HG03460 (cell line): ENCODE results near the gene SPSB2.
A peak's percentile ranks its signal among the peaks of the same experiment; 100 is the strongest.
"Not testable (repeated sequence)": the region's sequence is repeated elsewhere in the genome, so short reads cannot be mapped to it uniquely, and the experiment has no call there.

Source experiments
- ATAC-seq: cut with Tn5 transposase; IDR thresholded peaks from one replicate; pipeline ENCODE4 v1.9.1; 2021; ENCODE audit not compliant: unreplicated experiment

SPSB2 gene

DNA sequence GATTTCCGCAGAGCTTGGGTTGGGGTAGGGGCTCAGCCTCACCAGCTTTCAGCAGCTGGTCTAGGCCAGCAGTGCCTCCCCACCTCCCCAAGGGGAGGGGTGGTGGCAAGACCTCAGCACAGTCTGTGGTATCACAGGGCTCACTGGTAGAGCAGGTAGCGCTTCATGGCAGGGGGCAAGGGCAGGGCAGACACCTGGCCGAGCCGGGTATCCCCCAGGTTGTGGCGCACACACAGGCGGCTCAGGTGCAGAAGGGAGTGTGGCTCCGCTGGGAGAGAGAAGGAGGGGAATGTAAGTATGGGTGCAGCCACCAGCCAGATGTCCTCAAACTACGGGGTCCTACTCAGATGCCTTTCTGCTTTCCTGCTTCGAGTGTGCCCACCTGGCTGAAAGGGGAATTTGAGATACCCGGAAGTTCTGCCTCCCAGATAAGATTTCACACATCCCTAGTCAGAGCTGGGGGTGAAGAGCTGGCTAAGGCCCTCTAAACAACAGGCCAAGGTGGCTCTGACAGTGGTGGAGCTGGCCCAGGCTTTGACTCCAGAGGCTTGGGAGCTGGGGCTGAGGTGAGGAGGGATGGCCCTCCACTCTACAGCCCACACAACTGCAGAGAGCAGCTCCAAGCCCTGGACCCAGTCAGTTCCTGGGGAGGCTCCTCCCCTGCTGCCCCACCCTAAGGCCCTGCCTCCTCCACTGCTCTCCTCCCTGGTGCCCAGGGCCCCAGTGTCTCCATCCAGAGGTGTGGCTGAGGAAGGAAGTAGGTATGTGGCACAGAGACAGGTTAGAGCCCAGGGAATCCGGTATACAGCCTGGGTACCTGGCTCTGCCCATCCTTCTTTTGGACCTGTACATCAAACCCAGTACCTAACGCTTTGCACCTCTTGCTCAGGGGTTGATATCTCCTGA is 1.8 kb downstream of the SPSB2 start:
- no peak for ATAC-seq

- ATAC-seq: not testable (repeated sequence)
Observed at GRCh38 chr12:6870304-6870703, 2.8 kb downstream of the SPSB2 start.

GRCh38 chr12:6869049-6870021 is 3.8 kb downstream of the SPSB2 start:
- no peak for ATAC-seq

GRCh38 chr12:6868211-6869048 is 4.7 kb downstream of the SPSB2 start:
- ATAC-seq: no peak

GRCh38 chr12:6867413-6868210 is 5.5 kb downstream of the SPSB2 start, which contains the start of gene TPI1:
TSS of gene TPI1 (plus strand) at chr12:6867531. CDS start at chr12:6867567, 36 bp downstream.
- ATAC-seq: peak; percentile 63

DNA sequence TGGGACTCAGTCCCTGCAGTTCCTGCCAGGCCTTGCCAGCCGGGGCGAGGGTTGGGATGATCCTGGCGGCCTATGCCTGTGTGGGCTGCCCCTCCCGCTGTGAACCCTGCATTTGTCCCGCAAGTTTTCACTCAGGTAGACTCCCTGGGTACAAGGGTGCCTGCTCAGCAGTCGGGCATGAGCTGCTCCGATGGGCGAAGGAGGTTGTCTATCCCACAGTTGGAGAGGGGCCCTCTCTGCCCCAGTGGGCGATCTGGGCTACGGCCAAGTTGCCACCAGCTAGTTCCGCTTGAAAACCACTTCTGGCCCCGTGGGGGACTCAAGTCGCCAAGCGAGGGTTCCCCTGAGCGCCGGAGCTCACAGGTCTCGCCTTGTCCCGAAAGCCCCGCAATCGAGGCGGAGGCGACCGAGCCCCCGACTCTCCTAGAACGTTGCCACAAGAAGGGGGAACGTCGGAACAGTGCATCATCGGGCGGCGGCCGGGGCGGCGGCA is 6.1 kb downstream of the SPSB2 start:
- ATAC-seq: no peak

DNA sequence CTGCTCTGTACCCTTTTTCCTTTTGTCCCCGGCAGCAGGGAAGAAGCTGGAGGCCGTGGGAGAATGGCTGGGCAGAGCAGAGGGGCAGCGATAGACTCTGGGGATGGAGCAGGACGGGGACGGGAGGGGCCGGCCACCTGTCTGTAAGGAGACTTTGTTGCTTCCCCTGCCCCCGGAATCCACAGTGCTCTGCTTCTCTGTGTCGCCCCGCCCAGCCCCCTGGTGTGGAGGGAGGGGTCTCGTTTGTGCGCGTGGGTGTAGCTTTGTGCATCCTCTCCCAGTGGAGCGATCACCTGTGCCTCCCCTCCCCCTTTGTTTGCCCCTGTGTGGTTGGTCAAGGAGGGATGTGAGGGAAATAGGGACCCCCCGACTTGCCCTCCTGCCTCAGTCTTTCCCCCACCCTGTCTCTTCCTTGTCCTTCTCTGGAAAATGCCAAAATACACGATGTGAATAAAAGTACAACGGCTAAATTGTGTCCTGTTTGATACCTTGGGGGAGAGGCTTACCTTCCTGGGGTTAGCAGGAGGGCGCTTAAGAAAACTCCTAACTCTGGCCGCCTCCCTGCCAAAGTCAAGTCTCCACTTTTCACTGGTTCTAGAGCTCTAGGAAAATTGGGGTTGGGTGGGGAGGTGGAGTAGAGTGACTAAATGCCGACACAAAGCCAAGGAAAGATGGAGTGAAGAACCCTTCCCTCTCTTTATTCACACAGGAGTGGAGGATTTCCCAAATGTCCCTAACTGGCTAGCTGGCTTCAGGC is 6.8 kb downstream of the SPSB2 start:
- no peak for ATAC-seq

DNA sequence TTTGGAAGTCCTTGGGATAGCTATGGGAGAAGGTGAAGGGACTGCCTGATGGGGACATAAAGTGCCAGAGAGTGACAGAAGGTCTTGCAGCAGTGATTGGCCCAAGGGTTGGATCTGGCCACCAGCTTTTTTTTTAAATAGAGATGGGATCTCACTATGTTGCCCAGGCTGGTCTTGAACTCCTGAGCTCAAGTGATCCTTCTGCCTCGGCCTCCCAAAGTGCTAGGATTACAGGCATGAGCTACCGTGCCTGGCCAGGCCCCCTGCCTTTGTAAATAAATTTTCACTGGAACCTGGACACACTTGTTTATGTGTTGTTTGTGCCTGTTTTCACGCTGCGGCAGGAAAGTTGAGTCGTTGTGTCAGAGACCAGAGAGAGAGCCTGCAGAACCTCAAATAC is 7.8 kb downstream of the SPSB2 start:
- ATAC-seq: not testable (repeated sequence)

DNA sequence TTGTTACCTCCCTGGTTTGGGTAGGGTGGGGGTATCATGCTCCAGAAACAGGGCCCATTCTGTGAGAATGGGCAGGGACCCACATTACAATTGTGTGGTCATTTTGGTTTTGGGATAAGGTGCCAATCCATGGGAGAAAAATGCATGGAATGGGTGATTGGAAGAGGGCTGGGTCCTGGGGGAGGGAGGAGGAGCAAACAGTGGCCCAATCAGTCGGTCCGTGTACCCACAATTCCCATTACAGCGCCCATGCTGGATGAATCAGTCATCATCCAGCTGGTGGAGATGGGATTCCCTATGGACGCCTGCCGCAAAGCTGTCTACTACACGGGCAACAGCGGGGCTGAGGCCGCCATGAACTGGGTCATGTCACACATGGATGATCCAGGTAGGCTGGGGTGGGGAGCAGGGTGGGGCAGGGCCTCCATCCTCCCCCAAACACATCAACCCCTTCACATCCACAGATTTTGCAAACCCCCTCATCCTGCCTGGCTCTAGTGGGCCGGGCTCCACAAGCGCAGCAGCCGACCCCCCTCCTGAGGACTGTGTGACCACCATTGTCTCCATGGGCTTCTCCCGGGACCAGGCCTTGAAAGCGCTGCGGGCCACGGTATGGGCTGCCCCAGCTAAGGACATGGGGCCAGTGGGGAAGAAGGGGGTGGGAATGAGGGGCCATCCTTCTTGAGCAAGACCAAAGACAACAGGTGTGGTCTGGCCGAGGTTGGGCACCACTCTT is 9.3 kb downstream of the SPSB2 start:
- no peak for ATAC-seq

GRCh38 chr12:6863033-6863432 is 10.1 kb downstream of the SPSB2 start:
- ATAC-seq: no peak

- ATAC-seq: no peak
Observed at GRCh38 chr12:6861391-6861790, 11.7 kb downstream of the SPSB2 start.

- ATAC-seq: no peak
Observed at GRCh38 chr12:6860942-6861341, 12.2 kb downstream of the SPSB2 start.

- ATAC-seq: no peak
Observed at GRCh38 chr12:6860116-6860515, 13.0 kb downstream of the SPSB2 start.

DNA sequence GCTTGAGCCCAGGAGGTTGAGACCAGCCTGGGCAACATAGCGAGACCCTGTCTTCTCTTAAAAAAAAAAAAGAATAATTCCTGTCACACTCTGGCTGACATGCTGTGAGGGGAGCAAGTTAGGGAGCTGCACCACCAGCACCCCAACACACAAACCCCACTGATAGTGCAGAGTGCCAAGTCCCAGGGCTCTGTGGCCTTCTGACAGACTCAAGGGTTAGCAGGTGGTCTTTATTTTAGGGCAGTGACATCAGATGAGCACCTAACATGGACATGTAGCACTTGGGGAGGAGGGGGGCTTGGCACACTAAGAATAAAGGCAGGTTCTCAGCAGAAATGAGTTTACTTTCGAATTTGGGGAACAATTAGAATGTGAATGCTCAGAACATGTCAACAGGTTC is 14.3 kb downstream of the SPSB2 start:
- no peak for ATAC-seq

DNA sequence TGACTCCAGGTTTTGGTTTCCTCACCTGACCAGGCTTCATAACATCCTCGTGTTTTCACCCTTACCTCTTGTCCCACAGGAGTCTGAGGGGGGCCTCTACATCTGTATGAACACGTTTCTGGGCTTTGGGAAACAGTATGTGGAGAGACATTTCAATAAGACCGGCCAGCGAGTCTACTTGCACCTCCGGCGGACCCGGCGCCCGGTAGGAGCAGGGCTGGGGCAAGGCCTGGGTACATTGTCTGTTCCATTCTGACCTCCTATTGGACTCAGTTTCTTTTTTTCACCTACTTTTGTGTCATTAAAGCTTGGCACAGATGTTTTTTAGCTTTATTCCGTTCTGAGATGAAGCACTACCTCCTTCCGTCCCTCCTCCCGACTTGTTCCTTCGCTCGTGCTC is 17.8 kb downstream of the SPSB2 start:
- ATAC-seq: no peak

- ATAC-seq: no peak
Observed at GRCh38 chr12:6854036-6854435, 19.1 kb downstream of the SPSB2 start.

- ATAC-seq: no peak
Observed at GRCh38 chr12:6853626-6854025, 19.5 kb downstream of the SPSB2 start.

DNA sequence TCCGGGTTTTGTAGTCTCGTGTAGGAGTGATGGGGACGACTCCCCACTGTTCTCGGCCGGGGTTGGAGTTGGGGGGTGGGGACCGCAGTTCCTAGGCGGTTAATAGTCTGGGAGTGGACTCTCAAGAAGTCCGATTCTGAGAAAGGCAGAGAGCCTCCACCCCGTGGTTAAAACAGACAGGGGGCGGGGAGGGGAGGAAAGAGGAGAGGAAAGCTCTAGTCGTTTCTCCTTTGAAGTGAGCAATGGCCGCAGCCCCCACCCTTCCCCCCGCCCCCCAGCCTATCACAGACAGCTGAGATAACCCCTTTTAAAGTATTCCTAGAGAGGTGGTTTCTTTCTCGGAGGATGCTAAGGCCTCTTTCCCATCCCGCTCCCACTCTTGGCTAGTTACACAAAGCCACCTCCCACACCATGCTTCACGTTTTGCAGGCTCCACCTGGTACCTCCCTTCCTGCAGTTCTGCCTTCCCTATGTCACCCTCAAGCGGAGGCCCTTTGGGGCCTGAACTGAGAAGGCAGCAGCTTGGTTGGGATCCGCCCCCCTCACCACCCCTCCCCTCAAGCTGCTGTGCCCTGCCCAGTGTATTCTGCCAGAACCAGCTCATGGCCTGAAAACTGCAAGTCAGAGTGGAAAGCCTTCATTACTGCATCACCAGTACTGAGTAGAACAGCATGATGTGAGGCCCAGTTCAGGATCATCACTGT is 20.3 kb downstream of the SPSB2 start:
- ATAC-seq: no peak
